NCI-H2029 treated with DMSO at 0.1 percent for 48 hours (cell line): Measurements from ENCODE around the gene WDR93.

Experiments used
- DNase-seq: peaks from one replicate; lab custom pipeline; 2025; lab: John Stamatoyannopoulos, UW

WDR93 gene

GRCh38 chr15:89790661-89791060 is 100.0 kb downstream of the WDR93 start:
- no peak for DNase-seq

- DNase-seq, result no peak
Measured at GRCh38 chr15:89792106-89792805, 101.6 kb downstream of the WDR93 start.
